Brain microvascular endothelial cell (primary cell): ENCODE results near the gene PTGER4.

Experiments used
- DNase-seq: peaks from one replicate; pipeline ENCODE4 v3.0.0-alpha.2; 2020
- H3K27ac ChIP-seq: fragments of 250-450 bp; sonication (Bioruptor Pico); 2 replicates; pipeline ENCODE4 v1.5.1; 2020; ENCODE audit warnings: mild to moderate bottlenecking, moderate library complexity
- H3K27me3 ChIP-seq: fragments of 250-450 bp; sonication (Bioruptor Pico); replicated peaks from 2 replicates; pipeline ENCODE4 v1.5.1; 2020; ENCODE audit warnings: mild to moderate bottlenecking
- H3K36me3 ChIP-seq: fragments of 250-450 bp; sonication (Bioruptor Pico); replicated peaks from 2 replicates; pipeline ENCODE4 v1.5.1; 2020; ENCODE audit warnings: mild to moderate bottlenecking
- H3K4me3 ChIP-seq: 2 replicates; pipeline ENCODE4 v1.5.1; 2011; ENCODE audit warnings: low read depth, mild to moderate bottlenecking, control low read depth, low read length, moderate library complexity
- CTCF ChIP-seq: IDR thresholded peaks from 2 replicates; pipeline ENCODE4 v1.5.1; 2011; ENCODE audit warnings: low read depth, mild to moderate bottlenecking, moderate library complexity, low read length, control low read depth, inconsistent platforms; ENCODE audit errors: missing control alignments
- in situ Hi-C: cut with HindIII; loops from 2 replicates; pipeline ENCODE4 v1.10.0; 2017; ENCODE audit warnings: low sequenced_read_pairs, low pct_ligation_motif_present

PTGER4 gene

GRCh38 chr5:40646266-40646665 lies 33.4 kb upstream of the PTGER4 start:
- no peak overlapping the region for H3K4me3 ChIP-seq
- H3K36me3 ChIP-seq, result no peaks in the 10 kb centered on the region
- no peak for TF ChIP-seq CTCF
- H3K27ac ChIP-seq, result no peak overlapping the region
- in situ Hi-C loops, result no loop called here
- DNase-seq, result no peak
- H3K27me3 ChIP-seq, result no peaks in the 10 kb centered on the region

GRCh38 chr5:40648150-40648549 lies 31.6 kb upstream of the PTGER4 start:
- no peak overlapping the region for H3K27ac ChIP-seq
- H3K4me3 ChIP-seq, result no peak overlapping the region
- H3K36me3 ChIP-seq, result no peaks in the 10 kb centered on the region
- TF ChIP-seq CTCF, result no peak
- in situ Hi-C loops, result no loop called here
- H3K27me3 ChIP-seq, result no peaks in the 10 kb centered on the region
- DNase-seq, result no peak

- no peak overlapping the region for H3K4me3 ChIP-seq
- H3K27me3 ChIP-seq, result no peaks in the 10 kb centered on the region
- no peak for DNase-seq
- in situ Hi-C loops, result no loop called here
- no peak overlapping the region for H3K27ac ChIP-seq
- no peaks in the 10 kb centered on the region for H3K36me3 ChIP-seq
- no peak for TF ChIP-seq CTCF
Measured at GRCh38 chr5:40649463-40650030, 30.2 kb upstream of the PTGER4 start.

- in situ Hi-C loops, result no loop called here
- H3K27me3 ChIP-seq, result no peaks in the 10 kb centered on the region
- no peaks in the 10 kb centered on the region for H3K36me3 ChIP-seq
- no peak for TF ChIP-seq CTCF
- no peak overlapping the region for H3K27ac ChIP-seq
- no peak overlapping the region for H3K4me3 ChIP-seq
- DNase-seq, result no peak
Measured at GRCh38 chr5:40651201-40651600, 28.5 kb upstream of the PTGER4 start.

- no peak for TF ChIP-seq CTCF
- no peaks in the 10 kb centered on the region for H3K36me3 ChIP-seq
- no peaks in the 10 kb centered on the region for H3K27me3 ChIP-seq
- in situ Hi-C loops, result no loop called here
- H3K27ac ChIP-seq, result no peak overlapping the region
- no peak for DNase-seq
- no peak overlapping the region for H3K4me3 ChIP-seq
Measured at GRCh38 chr5:40652441-40653220, 27.1 kb upstream of the PTGER4 start.
